ENCODE measurements around the gene ODAD4.
"Not testable (repeated sequence)": the region's sequence is repeated elsewhere in the genome, so short reads cannot be mapped to it uniquely, and the experiment has no call there.

ODAD4 gene

DNA sequence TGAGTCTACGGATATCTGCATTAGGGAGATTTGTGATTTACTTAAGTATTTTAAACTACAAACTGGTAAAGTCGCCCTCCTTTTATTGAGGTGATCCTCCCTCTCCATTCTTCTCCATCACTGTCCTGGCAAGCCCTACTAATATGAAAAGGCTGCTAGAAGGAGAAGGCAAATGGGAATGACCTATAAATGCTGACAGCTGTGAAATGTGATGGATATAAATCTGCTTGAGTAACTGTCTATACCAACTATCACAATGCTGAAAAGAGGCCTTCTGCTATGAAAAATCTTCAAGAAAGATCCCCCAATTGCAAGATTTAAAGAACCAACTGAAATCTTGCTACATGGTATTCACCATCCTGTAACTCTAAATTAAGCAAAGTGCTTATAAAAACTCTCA is 71.3 kb downstream of the ODAD4 start:
- DNase-seq (ENCODE audit: low spot score), result no peak

DNA sequence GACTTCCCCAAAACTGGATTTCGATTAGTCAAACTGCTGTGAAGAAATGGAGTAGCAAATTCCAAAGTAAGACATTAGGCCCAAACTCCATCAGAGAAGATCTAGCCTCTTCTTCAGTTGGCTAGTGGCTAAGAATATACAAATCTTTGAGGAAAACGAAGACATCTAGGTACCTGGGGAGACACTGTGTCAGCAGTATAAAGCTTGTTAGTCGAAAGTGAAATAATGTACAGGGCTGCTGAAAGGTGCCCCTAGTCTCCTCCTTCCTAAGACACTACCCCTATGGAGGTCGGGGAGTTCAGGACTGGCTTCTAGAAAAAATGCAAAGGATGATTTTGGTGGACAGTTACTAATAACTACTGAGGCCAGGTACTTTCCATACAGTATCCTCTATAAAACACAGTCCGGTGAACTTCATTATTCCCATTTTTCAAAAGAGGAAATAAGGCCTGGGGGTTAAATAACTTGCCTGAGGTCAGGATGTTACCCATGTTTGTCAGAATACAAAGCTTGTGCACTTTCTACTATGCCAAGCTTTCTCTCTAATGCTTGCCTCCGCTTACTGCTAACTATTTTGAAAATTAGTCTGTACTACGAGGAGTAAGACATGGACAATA is 71.9 kb downstream of the ODAD4 start:
- no peak for DNase-seq (ENCODE audit: low spot score)

- no peak for DNase-seq (ENCODE audit: low spot score)
Observed at GRCh38 chr17:42002792-42003301, 72.4 kb downstream of the ODAD4 start.

DNA sequence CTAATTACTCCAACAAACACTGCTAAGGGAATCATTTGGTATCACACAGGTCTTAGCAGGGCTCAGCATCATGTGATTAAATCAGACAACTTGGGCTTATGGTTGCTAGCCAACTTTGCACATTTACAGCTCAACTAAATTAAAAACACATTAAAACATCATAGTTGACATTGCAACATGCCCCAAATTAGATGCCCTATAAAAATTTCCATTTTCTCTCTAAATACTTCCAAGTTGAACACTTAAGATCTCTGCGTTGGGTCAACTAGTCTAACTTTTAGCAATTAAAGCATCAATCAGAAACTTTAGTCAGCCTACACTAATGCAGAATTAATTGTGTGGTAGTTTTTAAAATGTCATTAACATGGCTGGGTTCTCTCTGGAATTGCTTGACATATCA is 74.7 kb downstream of the ODAD4 start:
- DNase-seq (ENCODE audit: low spot score), result no peak

DNA sequence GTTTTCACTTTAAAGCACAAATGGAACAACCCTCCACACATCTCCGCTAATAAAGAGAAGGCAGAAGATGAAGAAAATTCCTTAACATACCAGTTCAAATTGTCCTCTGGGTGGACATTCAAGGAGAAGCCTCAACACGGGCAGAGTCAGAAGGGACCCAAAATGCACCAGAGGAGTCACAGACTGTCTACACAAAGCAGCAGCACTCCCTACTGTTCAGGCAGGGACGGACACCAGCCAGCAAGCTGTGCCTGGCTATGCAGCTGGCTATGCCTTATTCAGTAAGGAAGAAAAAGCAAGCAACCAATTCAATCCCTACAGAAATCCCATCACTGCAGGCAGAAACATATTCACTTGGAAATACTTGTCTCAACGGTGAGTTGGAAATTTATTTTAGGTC is 78.8 kb downstream of the ODAD4 start:
- peak; percentile 70 for DNase-seq (ENCODE audit: low spot score)

DNA sequence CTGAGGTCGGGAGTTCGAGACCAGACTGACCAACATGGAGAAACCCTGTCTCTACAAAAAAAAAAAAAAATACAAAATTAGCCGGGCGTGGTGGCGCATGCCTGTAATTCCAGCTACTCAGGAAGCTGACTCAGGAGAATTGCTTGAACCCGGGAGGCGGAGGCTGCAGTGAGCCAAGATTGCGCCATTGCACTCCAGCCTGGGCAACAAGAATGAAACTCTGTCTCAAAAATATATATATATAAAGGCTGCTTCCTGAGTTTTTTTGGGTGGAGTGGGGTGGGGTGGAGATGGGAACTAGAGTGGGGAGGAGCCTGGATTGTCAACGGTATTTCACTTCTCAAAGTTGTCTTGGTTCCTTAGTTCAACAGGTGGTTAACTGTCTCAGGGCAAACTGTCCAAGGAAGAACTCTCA is 79.9 kb downstream of the ODAD4 start:
- DNase-seq (ENCODE audit: low spot score), result not testable (repeated sequence)

DNA sequence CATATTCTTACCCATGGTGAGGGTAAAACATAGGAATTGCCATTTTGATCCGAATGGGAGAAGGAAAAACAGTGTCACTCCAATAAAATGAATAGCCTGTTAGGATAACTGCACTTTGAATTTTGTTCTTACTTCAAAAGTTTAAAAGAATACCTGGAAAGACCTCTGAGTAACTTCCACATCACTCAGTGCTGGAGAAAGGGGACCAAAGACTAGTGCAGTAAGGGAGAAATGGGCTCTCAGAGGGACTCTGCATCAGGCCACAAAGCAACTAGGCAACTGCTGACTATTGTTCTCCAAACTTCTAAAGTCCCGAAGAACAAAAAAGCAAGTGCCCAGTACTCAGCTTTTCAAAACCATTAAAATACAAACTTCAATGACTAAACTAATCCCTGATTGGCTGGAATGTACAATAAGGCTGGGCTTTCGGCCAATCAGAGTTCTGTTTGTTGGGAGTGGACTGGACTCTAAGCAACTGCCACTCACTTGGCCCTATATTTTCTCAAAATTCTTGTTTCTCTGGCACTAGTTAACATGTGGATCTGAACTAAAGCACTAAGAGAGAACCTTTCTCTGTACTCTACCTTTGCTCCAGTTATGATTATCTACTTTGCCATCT is 80.6 kb downstream of the ODAD4 start:
- DNase-seq (ENCODE audit: low spot score), result peak; percentile 62

- not testable (repeated sequence) for DNase-seq (ENCODE audit: low spot score)
Observed at GRCh38 chr17:42012363-42012762, 81.9 kb downstream of the ODAD4 start.

DNA sequence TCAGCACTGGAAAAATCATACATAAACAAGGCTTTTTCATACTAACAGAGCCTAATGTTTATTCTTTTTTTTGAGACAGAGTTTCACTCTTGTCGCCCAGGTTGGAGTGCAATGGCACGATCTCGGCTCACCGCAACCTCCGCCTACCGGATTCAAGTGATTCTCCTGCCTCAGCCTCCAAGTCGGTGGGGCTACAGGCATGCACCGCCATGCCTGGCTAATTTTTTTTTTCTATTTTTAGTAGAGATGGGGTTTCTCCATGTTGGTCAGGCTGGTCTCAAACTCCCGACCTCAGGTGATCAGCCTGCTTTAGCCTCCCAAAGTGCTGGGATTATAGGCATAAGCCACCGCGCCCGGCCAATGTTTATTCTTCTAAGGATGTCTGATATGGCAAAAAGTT is 83.3 kb downstream of the ODAD4 start:
- not testable (repeated sequence) for DNase-seq (ENCODE audit: low spot score)
